K562 (cell line): Measurements from ENCODE around the gene TTBK1. TPM values are rescaled to one million over a fixed set of nuclear protein-coding genes. Genes with fewer than 3 reads are reported as not detected.

Experiments used
- CREB1 ChIP-seq, 2 experiments: sonication (generic) in 1 of 2; formaldehyde crosslinking in 1 of 2; IDR thresholded peaks; 2 replicates each; pipeline versions ENCODE4 v1.6.1 to v1.8.0; 2012 to 2022; ENCODE audit warnings: inconsistent platforms in 1 of 2, mild to moderate bottlenecking in 1 of 2, missing genetic modification reagents in 1 of 2, moderate library complexity in 1 of 2
- FIP1L1 ChIP-seq: fragments of 200-400 bp; formaldehyde crosslinking; IDR thresholded peaks from 2 replicates; pipeline ENCODE4 v1.6.1; 2018; ENCODE audit warnings: mild to moderate bottlenecking, low read depth, low read length; ENCODE audit not compliant: poor library complexity, severe bottlenecking
- HDAC3 ChIP-seq: fragments of 450-650 bp; IDR thresholded peaks from 2 replicates; pipeline ENCODE4 v1.6.1; 2018; ENCODE audit warnings: borderline replicate concordance, mild to moderate bottlenecking, moderate library complexity; ENCODE audit not compliant: partially characterized antibody
- MAFG ChIP-seq: fragments of 450-650 bp; conservative IDR thresholded peaks from 2 replicates; pipeline ENCODE4 v1.6.1; 2016; ENCODE audit warnings: missing genetic modification characterization, missing compliant biosample characterization
- MCM3 ChIP-seq: fragments of 450-650 bp; IDR thresholded peaks from 2 replicates; pipeline ENCODE4 v1.6.1; 2016
- OTX1 ChIP-seq: fragments of 450-650 bp; formaldehyde crosslinking; IDR thresholded peaks from 2 replicates; pipeline ENCODE4 v1.4.0; 2022; ENCODE audit warnings: mild to moderate bottlenecking
- PCBP1 ChIP-seq: fragments of 200-400 bp; formaldehyde crosslinking; IDR thresholded peaks from 2 replicates; pipeline ENCODE4 v1.6.1; 2018; ENCODE audit warnings: mild to moderate bottlenecking, low read depth, low read length; ENCODE audit not compliant: poor library complexity, severe bottlenecking
- POLR3A ChIP-seq: IDR thresholded peaks from 2 replicates; pipeline ENCODE4 v1.6.1; 2011; ENCODE audit warnings: borderline replicate concordance, mild to moderate bottlenecking, moderate library complexity; ENCODE audit not compliant: insufficient read length, insufficient read depth; ENCODE audit errors: extremely low read depth
- RAD21 ChIP-seq, 2 experiments: fragments of 250-450 bp in 1 of 2; fragments of 450-650 bp in 1 of 2; sonication (Bioruptor Pico) in 1 of 2; formaldehyde crosslinking in 1 of 2; IDR thresholded peaks in 1 of 2; conservative IDR thresholded peaks in 1 of 2; 2 replicates each; pipeline versions ENCODE4 v1.4.0 to v1.8.0; 2020 to 2022; ENCODE audit warnings: mild to moderate bottlenecking in 2 of 2, moderate library complexity in 1 of 2
- RNF2 ChIP-seq: sonication (generic); IDR thresholded peaks from 2 replicates; pipeline ENCODE4 v1.6.1; 2016
- SMARCA4 ChIP-seq: fragments of 450-650 bp; IDR thresholded peaks from 2 replicates; pipeline ENCODE4 v1.6.1; 2016
- THRAP3 ChIP-seq: fragments of 450-650 bp; IDR thresholded peaks from 2 replicates; pipeline ENCODE4 v1.6.1; 2016; ENCODE audit warnings: mild to moderate bottlenecking, inconsistent platforms, borderline replicate concordance
- ZC3H11A ChIP-seq: IDR thresholded peaks from 2 replicates; pipeline ENCODE4 v1.6.1; 2012; ENCODE audit warnings: low read depth, low read length, improper control_type of control experiment
- ZKSCAN1 ChIP-seq: fragments of 150-350 bp; IDR thresholded peaks from 2 replicates; pipeline ENCODE4 v1.6.1; 2016; ENCODE audit warnings: low read depth, low read length
- ZNF583 ChIP-seq: fragments of 250-450 bp; sonication (Bioruptor Pico); IDR thresholded peaks from 2 replicates; pipeline ENCODE4 v1.4.0; 2020
- polyA plus RNA-seq, 8 experiments: library from polyadenylated mRNA; depleted of rRNA in 4 of 8; stranded (reverse) in 5 of 8; unstranded in 3 of 8; fragments of >200 nt; fragmentation: Nextera tagmentation in 2 of 8; fragmentation: Illumina TruSeq in 1 of 8; extraction: Ambion mirVana in 2 of 8; extraction: Trizol in 1 of 8; gene quantifications; 2 replicates each; pipeline versions ENCODE4 v1.2.1 to v1.2.3, GENCODE V29; 2011 to 2014; ENCODE audit warnings: inconsistent platforms in 1 of 8, missing spikeins in 1 of 8
- total RNA-seq, 7 experiments: library from RNA; depleted of rRNA in 6 of 7; stranded (reverse); fragments of >200 nt in 6 of 7; fragmentation: Illumina TruSeq in 2 of 7; extraction: Trizol in 2 of 7; gene quantifications; 2 replicates each; pipeline versions ENCODE4 v1.2.1 to v1.2.3, GENCODE V29; 2011 to 2021; ENCODE audit warnings: low replicate concordance in 1 of 7
- TF ChIP-seq, protein P1 (sequence below), 2 experiments: fragments of 450-650 bp; formaldehyde crosslinking in 1 of 2; IDR thresholded peaks; 2 replicates each; pipeline versions ENCODE4 v1.4.0 to v1.6.1; 2014 to 2020; ENCODE audit warnings: mild to moderate bottlenecking in 2 of 2, borderline replicate concordance in 1 of 2, low read depth in 1 of 2
- TF ChIP-seq, protein P2 (sequence below): fragments of 250-450 bp; sonication (Bioruptor Pico); IDR thresholded peaks from 2 replicates; pipeline ENCODE4 v1.8.0; 2021; ENCODE audit warnings: moderate library complexity, mild to moderate bottlenecking, inconsistent platforms

TTBK1 gene
- total and polyA plus RNA-seq, 9 of the 15 experiments (the other 6 are each of a cell fraction or from before 2014, with no cell fraction given): not detected

DNA sequence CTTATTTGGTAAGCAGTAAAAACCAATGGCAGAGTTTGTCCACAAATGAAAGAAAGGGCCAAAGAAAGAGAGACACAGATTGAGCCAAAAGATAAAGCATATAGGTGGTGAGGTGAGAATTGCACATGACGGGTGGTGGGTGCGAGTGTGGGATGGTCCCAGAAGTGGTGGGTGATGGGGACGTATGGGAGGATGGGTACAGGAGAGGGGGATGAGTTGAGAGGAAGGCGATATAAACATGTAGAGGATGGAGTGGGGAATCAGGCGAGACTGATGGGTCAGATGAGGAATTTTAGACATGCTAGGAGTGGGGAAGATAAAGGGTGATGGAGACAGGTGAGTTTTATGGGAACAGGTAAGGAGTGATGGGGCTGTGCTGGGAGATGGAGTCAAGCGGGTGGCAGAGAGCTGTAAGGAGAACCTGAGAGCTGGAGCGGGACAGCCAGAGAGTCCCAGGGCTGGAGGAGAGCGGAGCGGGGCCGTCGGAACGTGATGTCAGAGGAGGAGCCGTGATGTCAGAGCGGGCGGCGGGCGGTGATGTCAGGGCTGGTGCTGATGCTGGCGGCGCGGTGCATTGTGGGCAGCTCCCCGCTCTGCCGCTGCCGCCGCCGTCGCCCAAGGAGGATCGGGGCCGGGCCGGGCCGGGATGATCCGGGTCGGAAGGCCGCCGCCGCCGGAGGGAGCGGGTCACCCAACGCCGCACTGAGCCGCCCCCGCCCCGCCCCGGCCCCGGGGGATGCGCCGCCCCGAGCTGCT, at the start of gene TTBK1 (continued):
- 0 out of 2 replicates have a peak, but pooled peaks have one; percentile 57 for TF ChIP-seq MCM3
- TF ChIP-seq, protein P1, sequence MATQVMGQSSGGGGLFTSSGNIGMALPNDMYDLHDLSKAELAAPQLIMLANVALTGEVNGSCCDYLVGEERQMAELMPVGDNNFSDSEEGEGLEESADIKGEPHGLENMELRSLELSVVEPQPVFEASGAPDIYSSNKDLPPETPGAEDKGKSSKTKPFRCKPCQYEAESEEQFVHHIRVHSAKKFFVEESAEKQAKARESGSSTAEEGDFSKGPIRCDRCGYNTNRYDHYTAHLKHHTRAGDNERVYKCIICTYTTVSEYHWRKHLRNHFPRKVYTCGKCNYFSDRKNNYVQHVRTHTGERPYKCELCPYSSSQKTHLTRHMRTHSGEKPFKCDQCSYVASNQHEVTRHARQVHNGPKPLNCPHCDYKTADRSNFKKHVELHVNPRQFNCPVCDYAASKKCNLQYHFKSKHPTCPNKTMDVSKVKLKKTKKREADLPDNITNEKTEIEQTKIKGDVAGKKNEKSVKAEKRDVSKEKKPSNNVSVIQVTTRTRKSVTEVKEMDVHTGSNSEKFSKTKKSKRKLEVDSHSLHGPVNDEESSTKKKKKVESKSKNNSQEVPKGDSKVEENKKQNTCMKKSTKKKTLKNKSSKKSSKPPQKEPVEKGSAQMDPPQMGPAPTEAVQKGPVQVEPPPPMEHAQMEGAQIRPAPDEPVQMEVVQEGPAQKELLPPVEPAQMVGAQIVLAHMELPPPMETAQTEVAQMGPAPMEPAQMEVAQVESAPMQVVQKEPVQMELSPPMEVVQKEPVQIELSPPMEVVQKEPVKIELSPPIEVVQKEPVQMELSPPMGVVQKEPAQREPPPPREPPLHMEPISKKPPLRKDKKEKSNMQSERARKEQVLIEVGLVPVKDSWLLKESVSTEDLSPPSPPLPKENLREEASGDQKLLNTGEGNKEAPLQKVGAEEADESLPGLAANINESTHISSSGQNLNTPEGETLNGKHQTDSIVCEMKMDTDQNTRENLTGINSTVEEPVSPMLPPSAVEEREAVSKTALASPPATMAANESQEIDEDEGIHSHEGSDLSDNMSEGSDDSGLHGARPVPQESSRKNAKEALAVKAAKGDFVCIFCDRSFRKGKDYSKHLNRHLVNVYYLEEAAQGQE (IDR thresholded peaks at IDR 0.05; ENCODE audit: borderline replicate concordance): 0 out of 2 replicates have a peak, but pooled peaks have one; percentile 5
- TF ChIP-seq, protein P1 (CRISPR knock-in tag; IDR thresholded peaks at IDR 0.05; ENCODE audit: low read depth): no peak
- TF ChIP-seq POLR3A: no peak
- no peak for TF ChIP-seq HDAC3
- TF ChIP-seq RAD21 (CRISPR knock-in tag; conservative IDR thresholded peaks at IDR 0.05 in 1 of 2, IDR thresholded peaks at IDR 0.05 in 1 of 2): no peak
- no peak for TF ChIP-seq THRAP3
- TF ChIP-seq MAFG (tag): no peak
- TF ChIP-seq OTX1: no peak
- no peak for TF ChIP-seq ZKSCAN1
- TF ChIP-seq PCBP1: no peak
- TF ChIP-seq SMARCA4: no peak
- no peak for TF ChIP-seq ZNF583 (CRISPR knock-in tag)
- no peak for TF ChIP-seq RNF2
- TF ChIP-seq FIP1L1: no peak
- peak; percentile 94 for TF ChIP-seq CREB1 (IDR thresholded peaks at IDR 0.05)
- TF ChIP-seq CREB1 (CRISPR knock-in tag; IDR thresholded peaks at IDR 0.05): peak; percentile 93
- TF ChIP-seq ZC3H11A: no peak
- TF ChIP-seq, protein P2, sequence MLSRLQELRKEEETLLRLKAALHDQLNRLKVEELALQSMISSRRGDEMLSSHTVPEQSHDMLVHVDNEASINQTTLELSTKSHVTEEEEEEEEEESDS (CRISPR knock-in tag): no peak
